GM10248 (cell line): ENCODE results near the gene CUX1.

Experiments used
- CTCF ChIA-PET: fragments of 300-600 bp; sonication (Branson Sonifier 250); formaldehyde crosslinking; extraction: SDS; loops from one replicate; lab custom pipeline; 2021; ENCODE audit warnings: antibody characterized with exemption; lab: Yijun Ruan, JAX
- POLR2A ChIA-PET: fragments of 350-650 bp; sonication (Branson Sonifier 250); formaldehyde crosslinking; extraction: SDS; loops from one replicate; lab custom pipeline; 2020; ENCODE audit warnings: antibody characterized with exemption; lab: Yijun Ruan, JAX
- DNase-seq: peaks from one replicate; pipeline ENCODE4 v3.0.0; 2012; ENCODE audit errors: extremely low spot score
- CTCF ChIP-seq: IDR thresholded peaks from 2 replicates; pipeline ENCODE4 v1.5.1; 2012; ENCODE audit warnings: mild to moderate bottlenecking, low read depth; ENCODE audit errors: extremely low read depth, missing control alignments, control extremely low read depth

Gene CUX1

GRCh38 chr7:101869026-101869900, 51.8 kb downstream of the CUX1 start:
- no peak for TF ChIP-seq CTCF
- POLR2A ChIA-PET, result no interaction called here
- DNase-seq, result no peak
- CTCF ChIA-PET, result interaction anchor here (1.1 to 1.2 kb wide), 2 partner anchors 12 to 19 kb away, joined by 3 to 7 read pairs; no protein-coding TSS in a partner anchor

GRCh38 chr7:101869901-101870290, 52.5 kb downstream of the CUX1 start:
- POLR2A ChIA-PET, result no interaction called here
- TF ChIP-seq CTCF, result no peak
- CTCF ChIA-PET, result interaction anchor here (1.0 to 1.2 kb wide), 3 partner anchors 12 to 19 kb away, joined by 3 to 7 read pairs (median 3); no protein-coding TSS in a partner anchor
- DNase-seq, result no peak

GRCh38 chr7:101870361-101871062, 53.1 kb downstream of the CUX1 start:
- CTCF ChIA-PET, result interaction anchor here (1.0 to 1.2 kb wide), 3 partner anchors 12 to 18 kb away, joined by 3 to 7 read pairs (median 3); no protein-coding TSS in a partner anchor
- DNase-seq, result no peak
- no peak for TF ChIP-seq CTCF
- POLR2A ChIA-PET, result no interaction called here

GRCh38 chr7:101871351-101871750, 53.9 kb downstream of the CUX1 start:
- TF ChIP-seq CTCF, result no peak
- ChIA-PET POLR2A (no interaction called here), CTCF (no interaction called here)
- no peak for DNase-seq

GRCh38 chr7:101874028-101874427, 56.6 kb downstream of the CUX1 start:
- no peak for TF ChIP-seq CTCF
- CTCF ChIA-PET, result interaction anchor here (0.9 kb wide), 1 partner anchor 10 kb away, joined by 3 read pairs; no protein-coding TSS in a partner anchor
- POLR2A ChIA-PET, result no interaction called here
- no peak for DNase-seq

DNA sequence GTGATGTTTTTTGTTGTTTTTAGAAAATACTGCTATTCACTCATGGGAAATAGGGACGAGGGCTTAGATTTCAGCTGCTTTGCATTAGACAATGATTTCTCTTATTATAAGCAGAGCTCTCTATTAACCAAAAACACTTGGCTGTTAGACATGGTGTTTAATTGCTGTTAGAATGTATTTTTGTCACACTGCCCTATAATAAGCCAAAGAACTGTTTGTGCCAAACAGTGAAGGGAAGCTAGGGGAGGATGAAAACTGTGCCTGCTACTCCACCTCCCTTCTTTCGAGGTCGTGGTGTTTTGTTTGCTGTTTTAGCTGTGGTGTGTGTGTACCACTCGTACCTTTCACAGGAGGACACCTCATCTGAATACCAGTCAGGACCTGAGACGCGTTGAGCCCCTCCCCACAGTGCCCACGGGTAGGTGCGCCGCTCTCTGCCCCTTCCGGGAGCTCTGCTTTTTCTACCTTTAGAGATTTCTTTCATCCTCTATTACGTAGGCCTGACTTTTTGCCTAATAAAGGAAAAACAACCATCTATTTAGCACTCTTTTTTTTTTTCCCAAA, 57.9 kb downstream of the CUX1 start:
- no peak for DNase-seq
- ChIA-PET POLR2A (interaction anchor here (0.5 kb wide), 1 partner anchor 65 kb away, joined by 3 read pairs; no protein-coding TSS in a partner anchor), CTCF (interaction anchor here (1.4 kb wide), 1 partner anchor 13 kb away, joined by 5 read pairs; no protein-coding TSS in a partner anchor)

More for the DNA sequence above, 57.9 kb downstream of the CUX1 start:
- no peak for TF ChIP-seq CTCF
